ENCODE data around the gene PPM1J. TPM values are rescaled to one million over a fixed set of nuclear protein-coding genes. Genes with fewer than 3 reads are reported as not detected.
A peak's percentile ranks its signal among the peaks of the same experiment; 100 is the strongest.

Gene PPM1J
- total RNA-seq, 1 donor from 2014 or later, result 1.2 TPM

- intact Hi-C loops (cut with micrococcal nuclease), result no loop called here
- no peaks in the 10 kb centered on the region for H3K9me3 Mint-ChIP-seq
- H3K36me3 Mint-ChIP-seq (ENCODE audit: low read depth), result peaks cover 28% of the 10 kb centered on the region
- H3K4me3 Mint-ChIP-seq, result peak overlapping the region; percentile 82
- H3K4me1 Mint-ChIP-seq, result peaks cover 38% of the 10 kb centered on the region
- no peak overlapping the region for H3K27ac Mint-ChIP-seq
- no peaks in the 10 kb centered on the region for H3K27me3 Mint-ChIP-seq
- DNase-seq, result no peak
These were observed 38.6 kb downstream of the PPM1J start for GRCh38 chr1:112676543-112676942.

- peak overlapping the region; percentile 82 for H3K4me3 Mint-ChIP-seq
- H3K36me3 Mint-ChIP-seq (ENCODE audit: low read depth), result peaks cover 34% of the 10 kb centered on the region
- H3K27me3 Mint-ChIP-seq, result no peaks in the 10 kb centered on the region
- H3K4me1 Mint-ChIP-seq, result peaks cover 38% of the 10 kb centered on the region
- intact Hi-C loops (cut with micrococcal nuclease), result loop anchor here (2.0 kb wide), 1 partner anchor 39 kb away; the partner anchor contains the start of gene PPM1J
- H3K9me3 Mint-ChIP-seq, result no peaks in the 10 kb centered on the region
- peak overlapping the region; percentile 80 for H3K27ac Mint-ChIP-seq
- no peak for DNase-seq
These were observed 39.3 kb downstream of the PPM1J start for GRCh38 chr1:112675728-112676381.

- H3K27me3 Mint-ChIP-seq, result no peaks in the 10 kb centered on the region
- no peaks in the 10 kb centered on the region for H3K9me3 Mint-ChIP-seq
- peak overlapping the region; percentile 97 for H3K4me3 Mint-ChIP-seq
- intact Hi-C loops (cut with micrococcal nuclease), result loop anchor here (1.0 to 5.0 kb wide), 4 partner anchors 30 to 56 kb away; partner anchors contain the start of genes CAPZA1, PPM1J and ST7L
- peak; percentile 83 for DNase-seq
- peaks cover 41% of the 10 kb centered on the region for H3K36me3 Mint-ChIP-seq (ENCODE audit: low read depth)
- H3K4me1 Mint-ChIP-seq, result peaks cover 38% of the 10 kb centered on the region
- H3K27ac Mint-ChIP-seq, result peak overlapping the region; percentile 98
These were observed 40.0 kb downstream of the PPM1J start for GRCh38 chr1:112674986-112675727.

GRCh38 chr1:112674440-112674985, 40.6 kb downstream of the PPM1J start, which contains the start of gene MOV10:
Gene MOV10 (plus strand): TSS chr1:112674659. CDS start chr1:112674913, 254 bp downstream.
- peaks cover 43% of the 10 kb centered on the region for H3K36me3 Mint-ChIP-seq (ENCODE audit: low read depth)
- intact Hi-C loops (cut with micrococcal nuclease), result loop anchor here (1.0 to 5.0 kb wide), 4 partner anchors 31 to 55 kb away; partner anchors contain the start of genes CAPZA1, PPM1J and ST7L

GRCh38 chr1:112673592-112674439, 41.3 kb downstream of the PPM1J start:
- Mint-ChIP-seq H3K4me1 (peaks cover 41% of the 10 kb centered on the region), H3K27me3 (no peaks in the 10 kb centered on the region), H3K36me3 (ENCODE audit: low read depth) (peaks cover 47% of the 10 kb centered on the region), H3K27ac (peak overlapping the region; percentile 98), H3K4me3 (peak overlapping the region; percentile 97), H3K9me3 (no peaks in the 10 kb centered on the region)
- intact Hi-C loops (cut with micrococcal nuclease), result loop anchor here (1.0 to 5.0 kb wide), 4 partner anchors 31 to 55 kb away; partner anchors contain the start of genes CAPZA1, PPM1J and ST7L
- no peak for DNase-seq

More at GRCh38 chr1:112674440-112674985, 40.6 kb downstream of the PPM1J start, which contains the start of gene MOV10:
- DNase-seq, result peak; percentile 91
- H3K27me3 Mint-ChIP-seq, result no peaks in the 10 kb centered on the region
- peaks cover 38% of the 10 kb centered on the region for H3K4me1 Mint-ChIP-seq
- no peaks in the 10 kb centered on the region for H3K9me3 Mint-ChIP-seq
- H3K27ac Mint-ChIP-seq, result peak within 1 kb of the TSS; percentile 98
- H3K4me3 Mint-ChIP-seq, result peak within 1 kb of the TSS; percentile 97

GRCh38 chr1:112672842-112673241, 42.3 kb downstream of the PPM1J start:
- Mint-ChIP-seq H3K4me1 (peaks cover 42% of the 10 kb centered on the region), H3K27ac (no peak overlapping the region), H3K9me3 (no peaks in the 10 kb centered on the region), H3K36me3 (ENCODE audit: low read depth) (peaks cover 52% of the 10 kb centered on the region), H3K4me3 (no peak overlapping the region), H3K27me3 (no peaks in the 10 kb centered on the region)
- intact Hi-C loops (cut with micrococcal nuclease), result loop anchor here (5.0 kb wide), 1 partner anchor 36 kb away; no protein-coding TSS in a partner anchor
- DNase-seq, result no peak

GRCh38 chr1:112672009-112672408, 43.1 kb downstream of the PPM1J start:
- H3K27ac Mint-ChIP-seq, result no peak overlapping the region
- peaks cover 45% of the 10 kb centered on the region for H3K4me1 Mint-ChIP-seq
- H3K9me3 Mint-ChIP-seq, result no peaks in the 10 kb centered on the region
- no peaks in the 10 kb centered on the region for H3K27me3 Mint-ChIP-seq
- H3K36me3 Mint-ChIP-seq (ENCODE audit: low read depth), result peaks cover 60% of the 10 kb centered on the region
- DNase-seq, result no peak
- intact Hi-C loops (cut with micrococcal nuclease), result loop anchor here (5.0 kb wide), 1 partner anchor 35 kb away; no protein-coding TSS in a partner anchor
- no peak overlapping the region for H3K4me3 Mint-ChIP-seq

GRCh38 chr1:112666946-112667345, 48.2 kb downstream of the PPM1J start:
- peaks cover 75% of the 10 kb centered on the region for H3K36me3 Mint-ChIP-seq (ENCODE audit: low read depth)
- peak overlapping the region; percentile 65 for H3K27ac Mint-ChIP-seq
- no peak overlapping the region for H3K4me3 Mint-ChIP-seq
- intact Hi-C loops (cut with micrococcal nuclease), result no loop called here
- H3K9me3 Mint-ChIP-seq, result no peaks in the 10 kb centered on the region
- H3K27me3 Mint-ChIP-seq, result no peaks in the 10 kb centered on the region
- H3K4me1 Mint-ChIP-seq, result peaks cover 19% of the 10 kb centered on the region
- no peak for DNase-seq

- Mint-ChIP-seq H3K9me3 (no peaks in the 10 kb centered on the region), H3K4me3 (no peak overlapping the region), H3K36me3 (ENCODE audit: low read depth) (peaks cover 77% of the 10 kb centered on the region), H3K27me3 (no peaks in the 10 kb centered on the region), H3K4me1 (peaks cover 19% of the 10 kb centered on the region), H3K27ac (no peak overlapping the region)
- DNase-seq, result no peak
- intact Hi-C loops (cut with micrococcal nuclease), result no loop called here
These were observed 49.3 kb downstream of the PPM1J start for GRCh38 chr1:112665857-112666256.

Other genes with a start within 250 kb of the PPM1J start
- 0.05 TPM in 1 of 2 replicates, not detected in the other for gene WNT2B, start 206.4 kb downstream of the PPM1J start, total RNA-seq
- 13.8 and 16.6 TPM in 2 replicates for gene ST7L, start 96.2 kb downstream of the PPM1J start, total RNA-seq
- 241 and 250 TPM in 2 replicates for gene CAPZA1, start 95.5 kb downstream of the PPM1J start, total RNA-seq
- gene MOV10, start 40.7 kb downstream of the PPM1J start, total RNA-seq, result 70.7 and 76.7 TPM in 2 replicates
- gene RHOC, start 8.2 kb downstream of the PPM1J start, total RNA-seq, result 48.5 and 53.4 TPM in 2 replicates
- 79.2 and 79.7 TPM in 2 replicates for gene SLC16A1, start 240.9 kb upstream of the PPM1J start, total RNA-seq